GM21381 (cell line): Measurements from ENCODE around the gene CFAP298.
"Not testable (repeated sequence)": the region's sequence is repeated elsewhere in the genome, so short reads cannot be mapped to it uniquely, and the experiment has no call there.

Experiments
- ATAC-seq: cut with Tn5 transposase; IDR thresholded peaks from one replicate; pipeline ENCODE4 v1.9.1; 2021; ENCODE audit warnings: mild to moderate bottlenecking, moderate library complexity; ENCODE audit not compliant: unreplicated experiment

CFAP298 gene

DNA sequence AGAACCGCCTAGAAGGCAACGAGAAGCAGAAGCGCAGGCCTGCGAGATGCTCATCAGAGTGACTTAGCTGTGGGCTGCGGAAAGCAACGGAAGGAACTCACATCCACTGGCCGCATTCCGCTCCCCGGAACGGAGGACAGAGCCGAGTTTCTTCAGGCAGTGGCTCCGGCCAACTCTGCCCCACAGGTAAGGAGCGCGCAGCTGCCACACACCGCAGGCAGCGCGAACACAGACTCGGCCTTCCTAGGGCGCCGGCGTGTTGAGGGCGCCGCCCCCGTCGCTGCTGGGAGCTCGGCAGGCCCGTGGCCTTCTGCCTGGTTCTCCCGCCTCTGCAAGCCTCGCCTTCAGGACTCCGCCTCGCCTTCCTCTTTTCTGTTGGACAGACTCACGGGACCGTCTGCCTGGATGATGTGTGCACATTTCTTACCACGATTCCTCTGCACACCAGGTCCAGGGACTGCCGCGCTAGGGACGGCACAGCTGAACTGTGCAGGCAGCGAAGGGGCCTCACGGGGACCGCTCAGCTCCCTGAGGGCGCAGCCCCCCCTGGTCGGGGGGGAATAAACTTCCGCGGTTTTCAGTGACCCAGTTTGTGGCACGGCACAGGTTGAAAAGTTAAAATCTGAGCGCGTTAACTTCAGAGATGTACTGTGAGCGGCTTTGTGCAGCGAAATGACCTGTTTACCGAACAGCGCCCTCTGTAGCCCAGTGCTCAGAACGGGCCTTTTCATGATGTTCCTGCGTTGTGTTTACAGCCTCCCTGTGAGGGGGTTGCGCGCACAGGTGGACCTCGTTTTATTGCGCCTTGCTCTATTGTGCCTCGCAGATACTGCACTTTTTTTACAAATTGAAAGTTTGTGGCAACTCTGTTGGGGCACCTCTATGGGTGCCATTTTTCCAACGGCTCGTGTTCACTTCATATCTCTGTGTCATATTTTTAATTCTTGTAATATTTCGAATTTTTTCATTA is 42.6 kb downstream of the CFAP298 start:
- peak; percentile 90 for ATAC-seq

DNA sequence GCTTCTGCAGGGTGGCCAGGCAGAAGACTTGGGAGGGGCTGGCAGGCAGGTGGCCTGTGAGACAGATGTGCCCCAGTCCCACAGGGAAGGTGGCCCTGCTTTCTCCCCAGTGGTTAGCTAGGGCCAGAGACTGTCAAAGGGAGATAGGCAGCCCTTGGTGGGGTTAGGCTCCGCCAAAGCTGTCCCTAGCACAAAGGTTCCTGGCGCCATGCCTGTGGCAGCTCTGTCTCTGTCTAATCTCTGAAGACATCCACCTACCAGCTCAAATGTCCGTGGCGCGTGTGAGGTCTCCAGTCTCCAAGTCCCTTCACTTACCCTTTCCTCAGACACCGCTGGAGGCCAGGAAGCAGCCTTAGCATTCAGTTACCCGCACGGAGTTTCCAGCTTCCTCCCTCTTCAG is 44.6 kb downstream of the CFAP298 start:
- ATAC-seq: no peak

DNA sequence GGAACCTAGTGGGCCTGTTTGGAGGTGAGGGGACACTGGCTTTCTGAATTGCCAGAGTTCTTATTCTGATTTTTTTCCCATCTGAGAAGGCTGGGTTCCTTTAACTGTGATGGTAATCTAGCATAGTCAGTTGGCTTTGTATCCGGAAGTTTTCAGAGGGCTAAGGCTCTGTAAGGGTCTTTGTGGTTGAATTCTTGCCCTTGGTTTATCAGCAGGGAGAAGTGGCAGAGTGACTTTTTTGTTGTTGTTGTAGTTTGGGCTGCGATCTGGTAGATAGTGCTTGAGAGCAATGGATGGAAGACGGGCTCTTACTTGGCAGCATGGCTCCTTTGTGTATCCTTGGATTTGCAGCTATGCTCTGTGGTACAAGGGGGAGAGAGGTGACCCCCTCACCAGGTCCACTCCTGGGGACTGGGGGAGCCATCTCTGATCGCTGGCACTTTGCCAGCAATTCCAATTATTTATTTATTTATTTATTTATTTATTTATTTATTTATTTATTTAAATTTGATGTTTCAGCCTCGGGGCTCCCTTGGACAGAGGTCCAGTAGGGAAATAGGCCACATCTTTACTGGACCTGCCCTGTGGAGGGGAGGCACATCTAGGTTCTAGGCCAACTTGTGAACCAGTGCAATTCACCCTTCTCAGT is 45.3 kb downstream of the CFAP298 start:
- no peak for ATAC-seq

DNA sequence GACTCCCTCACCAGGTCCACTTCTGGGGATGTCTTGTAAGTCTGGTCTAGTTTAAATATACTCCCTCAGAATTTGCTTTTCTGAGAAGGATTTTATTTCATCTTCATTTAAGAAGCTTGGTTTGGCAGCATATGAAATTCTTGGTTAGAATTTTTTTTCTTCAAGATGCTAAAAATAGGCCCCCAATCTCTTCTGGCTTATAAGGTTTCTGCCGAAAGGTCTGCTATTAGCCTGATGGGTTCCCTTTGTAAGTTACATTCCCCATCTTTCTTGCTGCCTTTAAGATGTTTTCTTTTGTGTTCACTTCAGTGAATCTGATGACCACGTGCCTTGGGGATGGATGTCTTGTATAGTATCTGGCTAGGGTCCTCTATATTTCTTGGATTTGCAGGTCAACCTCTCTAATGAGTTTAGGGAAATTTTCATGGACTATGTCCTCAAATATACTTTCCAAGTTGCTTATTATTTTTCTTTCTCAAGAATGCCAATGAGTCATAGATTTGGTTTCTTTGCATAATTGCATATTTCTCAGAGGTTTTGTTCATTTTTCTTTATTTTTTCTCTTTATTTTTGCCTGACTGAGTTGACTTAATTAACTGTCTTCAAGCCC is 46.2 kb downstream of the CFAP298 start:
- ATAC-seq: no peak

DNA sequence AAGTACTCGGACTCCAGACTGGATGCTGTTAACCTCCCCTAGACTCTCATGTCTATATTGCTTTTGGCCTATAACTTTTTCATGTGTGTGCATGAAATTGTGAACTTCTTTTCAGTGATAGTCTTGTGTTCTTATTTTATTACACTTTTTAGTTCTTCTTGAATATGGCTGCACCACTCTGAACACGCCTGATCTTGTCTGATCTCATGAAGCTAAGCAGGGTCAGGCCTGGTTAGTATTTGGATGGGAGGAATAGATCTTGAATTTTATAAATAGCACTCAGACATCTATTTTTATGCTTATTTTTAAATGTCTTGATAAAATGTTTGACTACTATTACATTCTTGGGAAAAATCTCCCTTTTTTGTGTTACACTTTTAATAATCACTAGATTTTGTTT is 49.3 kb downstream of the CFAP298 start:
- no peak for ATAC-seq

DNA sequence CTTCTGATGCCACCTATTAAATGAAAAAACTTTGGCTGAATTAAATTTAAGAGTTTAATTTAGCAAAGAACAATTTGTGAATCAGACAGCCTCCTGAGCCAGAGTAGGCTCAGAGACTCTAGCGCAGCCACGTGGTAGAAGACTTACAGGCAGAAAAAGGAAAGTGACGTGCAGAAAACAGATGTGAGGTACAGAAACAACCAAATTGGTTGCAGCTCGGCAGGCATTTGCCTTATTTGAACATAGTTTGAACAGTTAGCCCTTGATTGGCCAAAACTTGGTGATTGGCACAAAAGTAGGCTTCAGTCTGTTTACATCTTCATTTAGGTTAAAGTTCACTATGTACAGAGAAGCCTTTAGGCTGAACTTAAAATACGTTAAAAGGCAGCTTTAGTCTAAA is 49.8 kb downstream of the CFAP298 start:
- no peak for ATAC-seq

DNA sequence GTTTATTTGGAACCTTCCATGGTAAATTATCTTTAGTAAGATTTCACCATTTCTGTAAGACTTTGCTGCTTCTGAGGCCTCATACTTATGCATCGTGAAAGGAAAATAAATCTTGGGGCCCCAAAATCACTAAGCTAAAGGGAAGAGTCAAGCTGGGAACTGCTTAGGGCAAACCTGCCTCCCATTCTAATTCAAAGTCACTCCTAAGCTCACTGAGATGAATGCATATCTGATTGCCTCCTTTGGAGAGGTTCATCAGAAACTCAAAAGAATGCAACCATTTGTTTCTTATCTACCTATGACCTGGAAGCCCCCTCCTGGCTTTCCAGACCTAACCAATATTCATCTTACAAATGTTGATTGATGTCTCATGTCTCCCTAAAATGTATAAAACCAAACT is 50.7 kb downstream of the CFAP298 start:
- ATAC-seq: not testable (repeated sequence)

DNA sequence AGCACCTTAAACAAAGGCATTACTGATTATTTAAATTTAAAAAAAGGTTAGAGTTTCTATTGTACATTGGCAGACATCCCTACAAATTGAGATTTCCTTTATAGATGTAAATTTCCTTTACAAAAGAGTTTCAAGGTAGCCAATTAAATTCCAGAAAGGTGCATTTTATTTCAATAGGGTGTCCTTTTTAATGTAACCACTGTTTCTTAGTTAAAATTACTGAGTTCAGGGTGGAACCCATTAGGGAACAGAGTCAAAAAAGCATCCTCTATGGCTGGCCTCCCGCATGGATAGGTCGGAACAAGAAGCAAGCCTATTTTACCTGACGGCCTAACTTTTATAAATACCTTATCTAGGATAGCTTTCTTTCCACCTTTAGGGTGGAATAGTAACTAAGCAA is 51.3 kb downstream of the CFAP298 start:
- ATAC-seq: no peak

DNA sequence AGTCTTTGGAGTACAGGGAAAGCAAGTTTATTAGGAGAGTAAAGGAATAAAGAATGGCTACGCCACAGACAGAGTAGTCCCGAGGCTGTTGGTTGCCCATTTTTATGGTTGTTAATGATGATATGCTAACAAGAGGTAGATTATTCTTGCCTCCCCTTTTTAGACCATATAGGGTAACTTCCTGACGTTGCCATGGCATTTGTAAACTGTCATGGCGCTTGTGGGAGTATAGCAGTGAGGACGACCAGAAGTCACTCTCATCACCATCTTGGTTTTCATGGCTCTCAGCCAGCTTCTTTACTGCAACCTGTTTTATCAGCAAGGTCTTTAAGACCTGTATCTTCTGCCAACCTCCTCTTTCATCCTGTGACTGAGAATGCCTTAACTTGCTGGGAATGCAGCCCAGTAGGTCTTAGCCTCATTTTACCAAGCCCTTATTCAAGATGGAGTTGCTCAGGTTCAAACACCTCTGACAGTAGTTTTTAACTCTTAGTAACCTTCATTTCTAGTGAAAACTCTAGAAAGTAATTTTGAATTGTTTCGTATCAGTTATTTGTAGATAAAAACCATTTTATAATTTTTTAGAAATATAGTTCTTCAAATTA is 53.1 kb downstream of the CFAP298 start:
- no peak for ATAC-seq

DNA sequence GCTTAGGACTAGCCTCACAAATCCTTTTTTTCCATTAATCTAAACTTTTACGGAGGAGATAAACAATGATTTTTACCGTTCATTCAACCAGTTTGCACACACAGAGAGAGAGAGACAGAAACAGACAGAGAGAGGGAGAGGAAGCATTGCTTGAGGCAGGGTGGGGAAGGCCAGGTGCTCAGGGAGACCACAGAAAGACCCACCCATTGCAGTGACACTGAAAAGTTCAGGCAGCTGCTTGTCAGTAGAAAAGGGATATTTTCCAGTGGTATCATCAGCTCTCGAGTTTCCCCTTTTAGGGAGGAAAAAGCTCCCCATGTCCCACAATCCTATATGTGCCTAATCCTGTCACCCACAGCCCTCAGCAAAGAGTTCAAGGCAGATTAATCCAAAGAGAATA is 54.1 kb downstream of the CFAP298 start:
- ATAC-seq: no peak

DNA sequence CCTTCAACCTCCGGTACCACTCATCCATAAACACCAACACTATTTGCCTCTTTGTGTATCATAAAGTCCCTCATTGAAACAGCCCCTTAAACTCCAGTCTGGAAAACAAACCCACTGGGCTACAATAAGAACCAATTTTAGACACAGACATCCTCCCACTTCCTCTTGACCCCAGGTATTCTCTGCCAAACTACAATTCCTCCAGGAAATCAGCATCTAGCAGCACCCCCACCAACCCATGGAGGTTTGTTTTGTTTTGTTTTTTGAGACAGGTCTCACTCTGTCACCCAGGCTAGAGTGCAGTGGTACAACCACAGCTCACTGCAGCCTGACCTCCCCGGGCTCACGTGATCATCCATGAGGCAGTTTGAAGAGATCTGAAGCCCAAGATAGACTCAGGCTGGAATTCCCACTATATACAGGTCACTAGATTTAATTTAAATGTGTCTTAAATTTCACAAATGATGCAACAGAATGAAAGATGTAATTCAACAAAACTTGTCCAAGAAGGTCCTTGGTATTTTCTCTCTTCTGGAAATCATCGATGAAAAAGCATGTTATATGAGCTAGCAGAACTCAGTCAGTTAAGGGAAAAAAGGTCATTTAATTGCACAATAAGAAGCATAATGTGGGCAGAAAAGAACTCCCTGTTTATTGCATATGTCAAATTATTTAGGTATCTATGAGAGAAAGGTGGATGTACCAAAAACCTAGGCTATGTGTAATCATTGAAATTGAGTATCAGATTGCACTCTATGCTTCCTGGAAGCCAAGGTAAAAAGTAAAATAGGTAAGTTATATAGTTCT is 57.1 kb downstream of the CFAP298 start:
- no peak for ATAC-seq

DNA sequence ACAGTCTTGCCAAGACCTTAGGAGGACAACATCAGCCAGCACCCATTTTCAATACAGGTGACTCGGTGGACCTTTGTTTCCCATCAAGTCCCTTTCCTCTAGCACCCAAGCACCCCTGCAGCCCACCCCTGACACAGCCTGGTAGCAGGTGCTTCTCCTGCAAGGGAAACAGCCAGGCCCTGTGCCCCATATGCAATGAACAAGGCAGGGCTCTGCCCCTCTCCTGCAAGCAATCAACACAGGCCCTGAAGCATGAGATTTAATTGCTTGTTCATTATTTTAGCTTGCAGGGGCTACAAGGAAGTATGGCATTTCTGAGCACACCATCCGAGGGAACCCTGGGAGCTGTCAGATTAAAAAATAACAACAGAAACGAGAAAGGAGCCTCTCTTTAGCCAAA is 62.3 kb downstream of the CFAP298 start:
- ATAC-seq: no peak

DNA sequence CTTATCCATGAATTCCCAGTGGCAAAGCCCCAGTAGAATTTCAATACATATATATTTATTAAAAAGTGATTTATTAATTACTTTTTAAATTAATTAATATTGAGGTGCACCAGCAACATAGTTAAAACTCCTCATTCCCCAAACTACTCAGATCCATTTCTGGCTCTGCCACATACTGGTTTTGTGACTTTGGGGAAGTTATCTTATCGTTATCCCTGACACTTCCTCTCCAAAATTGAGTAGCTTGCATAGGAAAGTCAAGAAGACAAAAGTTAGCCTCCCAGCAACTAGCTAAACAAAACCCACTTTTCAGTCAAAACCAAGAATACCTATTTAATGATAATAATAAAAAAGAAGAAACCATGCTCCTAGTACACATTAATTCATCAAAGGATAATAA is 62.7 kb downstream of the CFAP298 start:
- no peak for ATAC-seq
